Activated CD4-positive, alpha-beta T cell treated with anti-CD3 and anti-CD28 coated beads, Interleukin-2, amount 10 ng/mL, durations not matched to agents 24 days and 14 days (primary cell): ENCODE data around the gene EDARADD. TPM values are rescaled to one million over a fixed set of nuclear protein-coding genes. Genes with fewer than 3 reads are reported as not detected.
"Not testable (repeated sequence)": the region's sequence is repeated elsewhere in the genome, so short reads cannot be mapped to it uniquely, and the experiment has no call there.

Experiments used
- DNase-seq: peaks from one replicate; pipeline ENCODE4 v3.0.0; 2022
- H3K27ac Mint-ChIP-seq: one replicate; pipeline ENCODE4 v1.8.0; 2022; ENCODE audit warnings: mild to moderate bottlenecking, mixed read lengths
- H3K27me3 Mint-ChIP-seq: one replicate; pipeline ENCODE4 v1.8.0; 2022; ENCODE audit warnings: mixed read lengths
- H3K36me3 Mint-ChIP-seq: one replicate; pipeline ENCODE4 v1.8.0; 2022; ENCODE audit warnings: low read depth, mild to moderate bottlenecking, mixed read lengths
- H3K4me1 Mint-ChIP-seq: one replicate; pipeline ENCODE4 v1.8.0; 2021; ENCODE audit warnings: mixed read lengths
- H3K4me3 Mint-ChIP-seq: one replicate; pipeline ENCODE4 v1.8.0; 2022; ENCODE audit warnings: mild to moderate bottlenecking, moderate library complexity, mixed read lengths
- H3K9me3 Mint-ChIP-seq: one replicate; pipeline ENCODE4 v1.8.0; 2021; ENCODE audit warnings: mixed read lengths
- intact Hi-C: fragments of 100-400 bp; cut with micrococcal nuclease; formaldehyde crosslinking; loops from one replicate; pipeline ENCODE4 v1.15.1; 2023
- total RNA-seq: library from RNA; stranded (reverse); gene quantifications from 2 replicates; pipeline ENCODE4 v1.2.3, GENCODE V29; 2022

Gene EDARADD
- total RNA-seq, 1 donor from 2014 or later, result 32.6 TPM

DNA sequence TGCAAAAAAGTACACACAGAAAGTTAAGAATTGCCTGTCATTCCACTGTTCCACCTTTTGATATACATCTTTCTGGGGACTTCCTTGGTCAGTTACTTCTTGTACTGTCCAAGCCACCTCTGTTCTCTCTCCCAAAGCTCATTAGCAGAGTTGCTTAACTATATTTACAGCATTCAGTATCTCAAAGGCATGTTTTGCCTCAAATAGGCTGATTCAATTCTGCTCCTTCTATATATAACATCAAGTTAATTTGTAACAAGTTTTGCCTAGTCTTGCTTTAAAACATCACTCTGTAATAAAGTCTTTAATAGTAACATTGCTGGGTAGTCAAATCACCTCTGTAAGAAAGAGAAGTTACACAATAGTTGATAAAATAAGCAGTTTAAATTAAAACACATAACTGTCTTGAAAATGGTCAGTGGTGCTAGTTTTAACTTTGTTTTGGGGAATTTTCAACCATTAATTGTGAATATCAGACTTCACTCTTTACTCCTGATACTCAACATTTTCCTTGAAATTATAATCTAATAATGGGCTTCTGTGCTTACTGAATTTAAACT lies 35.7 kb downstream of the EDARADD start:
- Mint-ChIP-seq H3K4me3 (no peak overlapping the region), H3K9me3 (no peaks in the 10 kb centered on the region), H3K27ac (no peak overlapping the region), H3K27me3 (no peaks in the 10 kb centered on the region), H3K36me3 (peaks cover 20% of the 10 kb centered on the region), H3K4me1 (peaks cover 10% of the 10 kb centered on the region)
- DNase-seq, result no peak
- intact Hi-C loops, result no loop called here

DNA sequence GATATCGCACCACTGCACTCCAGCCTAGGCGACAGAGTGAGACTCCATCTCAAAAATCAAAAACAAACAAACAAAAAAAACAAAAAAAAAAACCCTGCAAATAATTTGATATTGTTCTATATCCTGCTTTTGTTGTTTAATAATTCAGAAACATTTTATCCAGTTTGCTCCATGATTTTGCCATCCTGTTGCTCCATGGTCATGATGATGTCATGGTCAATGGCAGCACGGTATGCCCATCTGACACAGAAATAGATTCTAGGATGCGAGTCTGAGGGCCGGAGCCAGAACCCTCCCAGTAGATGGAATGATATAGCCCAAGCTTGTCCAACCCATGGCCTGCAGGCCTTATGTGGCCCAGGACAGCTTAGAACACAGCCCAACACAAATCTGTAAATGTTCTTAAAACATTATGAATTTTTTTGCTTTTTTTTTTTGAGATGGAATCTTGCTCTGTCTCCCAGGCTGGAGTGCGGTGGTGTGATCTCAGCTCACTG lies 39.8 kb downstream of the EDARADD start:
- Mint-ChIP-seq H3K4me1 (no peaks in the 10 kb centered on the region), H3K36me3 (peaks cover 39% of the 10 kb centered on the region), H3K27ac (no peak overlapping the region), H3K4me3 (no peak overlapping the region), H3K27me3 (no peaks in the 10 kb centered on the region), H3K9me3 (no peaks in the 10 kb centered on the region)
- intact Hi-C loops, result no loop called here
- no peak for DNase-seq

DNA sequence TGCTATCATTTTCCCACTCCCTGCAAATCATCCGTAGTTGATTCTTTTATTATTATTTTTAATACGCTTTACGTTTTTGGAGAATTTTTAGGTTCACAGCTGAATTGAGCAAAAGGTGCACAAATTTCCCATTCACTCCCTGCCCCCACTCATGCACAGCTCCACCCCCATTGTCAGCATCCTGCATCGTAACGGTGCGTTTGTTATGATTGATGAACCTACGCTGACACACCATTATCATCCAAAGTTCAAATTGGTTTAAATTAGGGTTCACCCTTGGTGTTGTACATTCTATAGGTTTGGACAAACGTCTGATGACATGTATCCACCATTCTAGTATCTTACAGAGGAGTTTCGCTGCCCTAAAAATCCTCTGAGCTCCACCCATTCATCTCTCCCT lies 44.5 kb downstream of the EDARADD start:
- Mint-ChIP-seq H3K9me3 (no peaks in the 10 kb centered on the region), H3K27ac (no peak overlapping the region), H3K4me1 (no peaks in the 10 kb centered on the region), H3K4me3 (no peak overlapping the region), H3K27me3 (peaks cover 2% of the 10 kb centered on the region), H3K36me3 (peaks cover 37% of the 10 kb centered on the region)
- DNase-seq, result no peak
- intact Hi-C loops, result no loop called here

DNA sequence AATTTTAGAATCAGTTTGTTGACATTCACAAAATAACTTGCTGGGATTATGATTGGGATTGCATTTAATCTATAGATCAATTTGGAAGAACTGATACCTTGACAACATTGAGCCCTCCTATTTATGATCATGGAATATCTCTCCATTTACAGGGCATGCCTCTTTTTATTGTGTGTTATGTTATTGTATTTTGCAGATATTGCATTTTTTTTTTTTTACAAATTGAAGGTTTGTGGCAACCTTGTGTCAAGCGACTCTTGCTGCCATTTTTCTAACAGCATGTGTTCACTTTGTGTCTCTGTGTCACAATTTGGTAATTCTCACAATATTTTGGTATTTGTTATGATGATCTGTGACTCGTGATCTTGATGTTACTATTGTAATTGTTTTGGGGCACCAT lies 46.3 kb downstream of the EDARADD start:
- H3K27ac Mint-ChIP-seq, result no peak overlapping the region
- DNase-seq, result no peak
- no peaks in the 10 kb centered on the region for H3K9me3 Mint-ChIP-seq
- H3K27me3 Mint-ChIP-seq, result peaks cover 2% of the 10 kb centered on the region
- intact Hi-C loops, result no loop called here
- no peaks in the 10 kb centered on the region for H3K4me1 Mint-ChIP-seq
- no peak overlapping the region for H3K4me3 Mint-ChIP-seq
- H3K36me3 Mint-ChIP-seq, result peaks cover 33% of the 10 kb centered on the region

DNA sequence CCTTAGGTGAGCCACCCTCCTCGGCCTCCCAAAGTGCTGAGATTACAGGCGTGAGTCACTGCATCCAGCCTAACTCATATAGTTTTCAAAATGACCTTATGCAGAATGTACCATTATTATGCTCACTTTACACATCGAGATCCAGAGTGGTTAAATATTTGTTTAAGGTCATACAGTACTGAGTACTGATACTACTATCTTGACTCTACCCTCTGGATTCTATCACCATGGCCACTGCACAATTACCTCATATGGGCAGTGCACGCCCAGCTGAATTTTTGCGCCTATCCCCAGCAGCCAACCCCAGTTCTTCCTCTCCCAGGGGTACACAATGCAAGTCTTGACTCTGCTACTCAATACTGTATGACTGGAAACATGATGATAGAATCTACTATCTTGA lies 56.7 kb downstream of the EDARADD start:
- H3K36me3 Mint-ChIP-seq, result peaks cover 8% of the 10 kb centered on the region
- intact Hi-C loops, result loop anchor here (5.0 kb wide), 1 partner anchor 343 kb away; no protein-coding TSS in a partner anchor
- H3K27ac Mint-ChIP-seq, result no peak overlapping the region

DNA sequence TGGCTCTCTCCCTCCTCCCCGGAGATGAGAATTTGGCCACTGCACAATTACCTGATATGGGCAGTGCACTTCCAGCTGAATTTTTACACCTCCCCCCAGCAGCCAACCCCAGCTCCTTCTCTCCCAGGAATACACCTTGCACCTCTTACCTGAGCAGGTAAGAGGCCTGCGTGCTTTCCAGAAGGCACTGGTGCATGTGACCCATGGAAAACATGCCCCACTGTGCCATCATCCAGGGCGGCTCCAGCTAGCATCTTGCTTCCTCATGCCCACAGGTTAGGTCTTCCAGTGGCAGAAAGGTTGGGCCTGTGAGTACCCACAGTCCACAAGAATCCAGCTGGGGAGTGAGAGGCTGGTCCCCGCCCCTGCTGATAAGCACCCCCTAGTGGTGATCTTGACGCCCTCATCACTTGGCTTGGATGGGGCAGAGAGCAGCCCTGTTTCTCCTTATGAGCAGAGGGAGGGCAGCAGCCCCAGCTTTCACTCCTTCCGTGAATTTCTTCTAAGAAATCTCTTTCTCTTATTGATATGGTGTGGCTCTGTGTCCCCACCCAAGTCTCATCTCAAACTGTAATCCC lies 57.8 kb downstream of the EDARADD start:
- intact Hi-C loops, result loop anchor here (5.0 kb wide), 1 partner anchor 345 kb away; no protein-coding TSS in a partner anchor
- Mint-ChIP-seq H3K27me3 (no peaks in the 10 kb centered on the region), H3K9me3 (no peaks in the 10 kb centered on the region), H3K27ac (no peak overlapping the region), H3K4me1 (no peaks in the 10 kb centered on the region), H3K36me3 (peaks cover 7% of the 10 kb centered on the region), H3K4me3 (no peak overlapping the region)
- peak; percentile 82 for DNase-seq

More for the DNA sequence above, 56.7 kb downstream of the EDARADD start:
- Mint-ChIP-seq H3K4me3 (no peak overlapping the region), H3K9me3 (no peaks in the 10 kb centered on the region), H3K4me1 (no peaks in the 10 kb centered on the region), H3K27me3 (no peaks in the 10 kb centered on the region)
- DNase-seq, result no peak

DNA sequence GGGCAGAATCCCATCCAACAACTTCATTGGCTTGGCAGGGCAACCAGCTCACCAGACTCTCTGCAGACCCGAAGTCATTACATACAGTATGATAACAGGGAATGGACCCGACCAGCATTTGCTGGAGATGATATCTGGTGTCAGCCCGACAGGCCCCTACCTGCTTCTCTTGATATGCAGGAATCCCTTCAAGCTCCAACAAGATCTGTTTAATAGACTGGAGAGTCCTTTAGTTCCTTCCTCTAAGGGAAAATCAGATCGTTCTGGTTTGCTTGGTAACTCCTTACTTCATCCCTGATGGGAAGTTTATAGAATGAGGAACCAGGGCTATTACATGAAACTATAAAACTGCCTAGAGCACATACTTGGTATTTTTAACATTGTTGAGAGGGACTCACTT lies 61.2 kb downstream of the EDARADD start:
- Mint-ChIP-seq H3K27ac (no peak overlapping the region), H3K9me3 (no peaks in the 10 kb centered on the region), H3K36me3 (peaks cover 11% of the 10 kb centered on the region), H3K27me3 (peaks cover 2% of the 10 kb centered on the region), H3K4me3 (no peak overlapping the region), H3K4me1 (no peaks in the 10 kb centered on the region)
- DNase-seq, result no peak
- intact Hi-C loops, result no loop called here

DNA sequence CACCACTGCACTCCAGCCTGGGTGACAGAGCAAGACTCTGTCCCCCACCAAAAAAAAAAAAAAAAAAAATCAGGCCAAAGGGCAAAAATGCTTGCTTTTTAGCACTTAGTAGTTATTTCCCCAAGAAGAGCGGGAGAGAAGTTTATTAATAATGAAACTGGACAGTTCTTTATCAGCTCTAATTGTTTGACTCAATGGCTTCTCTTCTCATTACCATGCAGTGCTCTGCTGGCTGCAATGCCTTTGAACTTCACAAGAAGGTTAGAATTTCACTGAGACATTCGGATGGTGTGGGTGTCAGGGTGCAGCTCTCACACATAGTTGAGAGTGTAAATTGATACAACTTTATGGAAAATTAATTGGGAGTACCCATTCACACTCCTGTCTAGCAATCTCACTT lies 63.7 kb downstream of the EDARADD start:
- intact Hi-C loops, result no loop called here
- H3K27me3 Mint-ChIP-seq, result peaks cover 5% of the 10 kb centered on the region
- H3K4me1 Mint-ChIP-seq, result no peaks in the 10 kb centered on the region
- DNase-seq, result no peak
- peaks cover 4% of the 10 kb centered on the region for H3K36me3 Mint-ChIP-seq
- no peak overlapping the region for H3K27ac Mint-ChIP-seq
- H3K9me3 Mint-ChIP-seq, result no peaks in the 10 kb centered on the region
- H3K4me3 Mint-ChIP-seq, result no peak overlapping the region

DNA sequence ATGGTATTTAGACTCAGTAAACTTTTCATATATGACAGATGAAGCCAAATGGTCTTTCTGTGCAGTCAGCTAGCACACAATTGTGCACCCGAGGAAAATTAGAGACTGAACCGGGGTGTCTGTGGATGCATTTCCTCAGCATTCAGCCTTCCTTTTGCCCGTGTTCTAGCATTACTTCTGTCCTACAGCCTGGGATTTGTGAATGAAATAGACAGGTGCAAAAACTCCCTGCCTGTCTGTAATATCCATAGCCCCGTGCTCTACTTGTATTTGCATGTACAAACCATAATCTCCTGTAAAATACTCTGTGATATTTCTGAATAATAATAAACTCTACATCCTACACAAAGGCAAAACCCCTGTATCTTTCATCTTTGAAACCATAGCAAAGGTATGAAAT lies 64.9 kb downstream of the EDARADD start:
- peaks cover 4% of the 10 kb centered on the region for H3K36me3 Mint-ChIP-seq

DNA sequence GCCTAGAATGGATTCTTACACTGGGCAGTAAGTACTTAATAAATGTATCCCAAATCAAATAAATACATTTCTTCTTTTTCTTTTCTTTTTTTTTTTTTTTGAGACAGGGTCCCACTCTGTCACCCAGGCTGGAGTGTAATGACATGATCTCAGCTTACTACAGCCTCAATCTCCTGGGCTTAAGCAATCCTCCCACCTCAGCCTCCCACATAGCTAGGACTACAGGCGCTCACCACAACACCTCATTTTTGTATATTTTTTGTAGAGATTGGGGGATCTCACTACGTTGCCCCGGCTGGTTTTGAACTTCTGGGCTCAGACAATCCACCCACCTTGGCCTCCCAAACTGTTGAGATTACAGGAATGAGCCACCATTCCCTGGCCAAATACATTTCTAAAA lies 66.0 kb downstream of the EDARADD start:
- H3K9me3 Mint-ChIP-seq, result no peaks in the 10 kb centered on the region
- no peak for DNase-seq
- H3K36me3 Mint-ChIP-seq, result peaks cover 8% of the 10 kb centered on the region
- intact Hi-C loops, result no loop called here
- peaks cover 10% of the 10 kb centered on the region for H3K27me3 Mint-ChIP-seq
- no peak overlapping the region for H3K4me3 Mint-ChIP-seq
- H3K4me1 Mint-ChIP-seq, result peaks cover 6% of the 10 kb centered on the region
- H3K27ac Mint-ChIP-seq, result no peak overlapping the region

More for the DNA sequence above, 64.9 kb downstream of the EDARADD start:
- Mint-ChIP-seq H3K27ac (no peak overlapping the region), H3K4me1 (no peaks in the 10 kb centered on the region), H3K27me3 (peaks cover 6% of the 10 kb centered on the region), H3K4me3 (no peak overlapping the region), H3K9me3 (no peaks in the 10 kb centered on the region)
- no peak for DNase-seq
- intact Hi-C loops, result no loop called here

DNA sequence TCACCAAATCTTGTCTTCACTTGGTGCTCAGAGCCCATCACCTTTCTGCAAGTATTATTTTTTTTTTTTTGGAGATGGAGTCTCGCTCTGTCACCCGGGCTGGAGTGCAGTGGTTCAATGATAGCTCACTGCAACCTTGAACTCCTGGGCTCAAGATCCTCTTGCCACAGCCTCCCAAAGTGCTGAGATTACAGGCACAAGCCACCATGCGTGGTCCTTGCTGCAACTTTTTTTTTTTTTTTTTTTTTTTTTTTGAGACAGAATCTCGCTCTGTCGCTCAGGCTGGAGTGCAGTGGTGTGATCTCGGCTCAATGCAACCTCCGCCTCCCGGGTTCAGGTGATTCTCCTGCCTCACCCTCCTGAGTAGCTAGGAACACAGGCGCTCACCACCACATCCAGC lies 70.1 kb downstream of the EDARADD start:
- H3K27me3 Mint-ChIP-seq, result peaks cover 11% of the 10 kb centered on the region

DNA sequence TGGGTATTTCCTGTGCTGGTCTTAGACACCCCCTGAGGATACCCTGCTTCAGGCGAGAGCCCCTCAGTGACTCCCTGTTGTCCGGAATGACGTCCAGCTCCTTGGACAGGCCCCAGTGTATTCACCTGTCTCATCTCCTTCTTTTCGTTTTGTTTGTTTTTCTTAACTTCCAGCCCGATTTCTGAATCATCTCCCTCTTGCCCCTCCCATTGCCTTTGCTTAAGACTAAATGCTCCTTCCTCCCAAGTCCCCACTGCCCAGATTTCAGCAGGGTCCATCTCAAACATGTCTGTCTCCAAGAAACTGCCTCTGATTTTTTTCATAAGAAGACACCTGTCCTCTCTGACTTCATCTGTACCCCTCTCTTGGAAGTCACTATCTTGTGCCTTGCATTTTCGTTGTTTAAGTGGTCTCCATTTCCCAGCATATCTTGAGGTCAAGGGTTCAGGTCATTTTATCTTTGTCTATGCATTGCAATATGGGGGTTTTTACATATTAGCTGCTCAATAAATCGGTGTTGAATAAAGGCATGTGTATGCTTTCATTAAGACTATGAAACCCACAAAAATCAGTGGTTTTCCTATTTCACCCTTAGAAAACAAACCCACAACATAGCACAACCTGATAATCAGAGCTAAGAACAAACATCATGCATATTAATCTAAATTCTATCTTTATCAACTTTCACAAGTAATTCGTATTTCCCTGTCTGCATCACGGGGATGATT lies 71.3 kb downstream of the EDARADD start:
- DNase-seq, result no peak
- H3K27ac Mint-ChIP-seq, result no peak overlapping the region
- no peak overlapping the region for H3K4me3 Mint-ChIP-seq
- H3K9me3 Mint-ChIP-seq, result no peaks in the 10 kb centered on the region
- H3K36me3 Mint-ChIP-seq, result peaks cover 9% of the 10 kb centered on the region
- intact Hi-C loops, result no loop called here
- H3K4me1 Mint-ChIP-seq, result peaks cover 15% of the 10 kb centered on the region
- H3K27me3 Mint-ChIP-seq, result peaks cover 9% of the 10 kb centered on the region

More for the DNA sequence above, 70.1 kb downstream of the EDARADD start:
- H3K27ac Mint-ChIP-seq, intact Hi-C loops, DNase-seq, H3K4me3 Mint-ChIP-seq, H3K9me3 Mint-ChIP-seq: not testable (repeated sequence)
- H3K4me1 Mint-ChIP-seq, result peaks cover 15% of the 10 kb centered on the region
- H3K36me3 Mint-ChIP-seq, result peaks cover 10% of the 10 kb centered on the region

DNA sequence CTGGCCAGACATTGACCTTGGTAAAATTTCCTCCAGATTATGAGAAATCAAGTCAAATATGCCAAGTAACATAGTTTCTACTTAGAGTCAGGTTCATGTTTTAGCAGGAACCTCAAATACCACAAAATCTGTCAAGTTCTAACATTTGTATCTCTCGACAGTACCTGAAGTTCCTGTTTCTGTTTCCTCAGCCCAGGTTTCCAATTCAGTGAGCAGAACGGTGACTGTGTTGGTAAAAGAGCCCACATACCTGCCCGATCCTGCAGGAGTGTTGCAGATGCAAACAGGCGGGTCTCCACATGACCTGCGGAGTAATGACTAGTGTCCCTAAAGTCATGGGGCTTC lies 71.8 kb downstream of the EDARADD start:
- H3K27me3 Mint-ChIP-seq, result peaks cover 9% of the 10 kb centered on the region
- no peak overlapping the region for H3K27ac Mint-ChIP-seq
- H3K36me3 Mint-ChIP-seq, result peaks cover 9% of the 10 kb centered on the region
- no peak overlapping the region for H3K4me3 Mint-ChIP-seq
- intact Hi-C loops, result no loop called here
- peaks cover 15% of the 10 kb centered on the region for H3K4me1 Mint-ChIP-seq
- DNase-seq, result peak; percentile 63
- no peaks in the 10 kb centered on the region for H3K9me3 Mint-ChIP-seq

DNA sequence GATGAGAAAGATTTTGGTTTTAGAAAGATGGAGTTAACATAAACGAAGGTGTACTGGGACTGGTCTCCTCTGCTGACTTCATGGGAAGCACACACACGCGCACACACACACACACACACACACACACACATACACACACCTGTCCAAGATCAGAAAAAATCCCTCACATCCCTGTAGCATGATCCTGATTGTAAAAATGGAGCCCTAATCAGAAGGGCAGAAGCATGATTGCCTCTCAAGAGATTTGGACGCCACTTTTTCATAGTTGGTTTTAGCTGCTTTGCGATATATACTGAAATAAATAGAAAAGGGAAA lies 73.2 kb downstream of the EDARADD start:
- no peak for DNase-seq
- peaks cover 15% of the 10 kb centered on the region for H3K4me1 Mint-ChIP-seq
- no peak overlapping the region for H3K4me3 Mint-ChIP-seq
- H3K27me3 Mint-ChIP-seq, result peaks cover 10% of the 10 kb centered on the region
- intact Hi-C loops, result no loop called here
- H3K9me3 Mint-ChIP-seq, result no peaks in the 10 kb centered on the region
- peaks cover 9% of the 10 kb centered on the region for H3K36me3 Mint-ChIP-seq
- H3K27ac Mint-ChIP-seq, result no peak overlapping the region
